ENCODE results near the gene RASAL1.

DNA sequence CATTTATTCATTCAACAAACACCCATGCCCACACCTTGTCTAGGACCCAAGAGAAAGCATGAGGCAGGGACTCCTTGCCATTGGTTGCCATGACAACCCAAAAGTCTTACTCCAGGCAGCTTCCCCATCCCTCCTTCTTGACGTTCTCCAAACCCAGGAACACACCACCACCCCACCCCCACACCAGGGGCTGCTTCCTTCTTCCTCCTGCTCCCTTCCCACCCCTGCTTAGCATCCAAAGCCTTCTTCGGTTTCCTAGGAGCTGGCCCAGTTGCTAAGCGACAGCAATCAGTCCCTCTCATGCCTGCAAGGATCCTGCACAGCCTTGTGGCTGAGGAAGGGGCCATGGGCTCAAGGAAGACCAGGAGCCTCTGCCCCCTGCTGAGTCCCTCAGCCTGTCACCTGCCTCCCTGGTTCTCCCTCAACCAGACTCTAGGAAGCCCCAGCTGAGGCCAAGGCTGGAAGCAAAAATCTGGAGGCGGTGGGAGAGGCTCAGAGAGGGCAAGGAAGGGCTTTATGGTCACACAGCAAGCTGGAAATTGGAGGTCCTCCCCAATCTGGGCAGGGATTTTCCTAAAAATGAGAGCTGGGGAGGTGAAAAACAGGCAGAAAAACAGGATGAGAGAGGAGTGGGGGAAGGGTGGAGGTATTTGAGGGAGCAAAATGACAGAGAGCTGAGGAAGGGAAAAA is 15.4 kb downstream of the RASAL1 start:
- TF ChIP-seq, protein P1, sequence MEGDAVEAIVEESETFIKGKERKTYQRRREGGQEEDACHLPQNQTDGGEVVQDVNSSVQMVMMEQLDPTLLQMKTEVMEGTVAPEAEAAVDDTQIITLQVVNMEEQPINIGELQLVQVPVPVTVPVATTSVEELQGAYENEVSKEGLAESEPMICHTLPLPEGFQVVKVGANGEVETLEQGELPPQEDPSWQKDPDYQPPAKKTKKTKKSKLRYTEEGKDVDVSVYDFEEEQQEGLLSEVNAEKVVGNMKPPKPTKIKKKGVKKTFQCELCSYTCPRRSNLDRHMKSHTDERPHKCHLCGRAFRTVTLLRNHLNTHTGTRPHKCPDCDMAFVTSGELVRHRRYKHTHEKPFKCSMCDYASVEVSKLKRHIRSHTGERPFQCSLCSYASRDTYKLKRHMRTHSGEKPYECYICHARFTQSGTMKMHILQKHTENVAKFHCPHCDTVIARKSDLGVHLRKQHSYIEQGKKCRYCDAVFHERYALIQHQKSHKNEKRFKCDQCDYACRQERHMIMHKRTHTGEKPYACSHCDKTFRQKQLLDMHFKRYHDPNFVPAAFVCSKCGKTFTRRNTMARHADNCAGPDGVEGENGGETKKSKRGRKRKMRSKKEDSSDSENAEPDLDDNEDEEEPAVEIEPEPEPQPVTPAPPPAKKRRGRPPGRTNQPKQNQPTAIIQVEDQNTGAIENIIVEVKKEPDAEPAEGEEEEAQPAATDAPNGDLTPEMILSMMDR (IDR thresholded peaks at IDR 0.05; ENCODE audit: low read depth, low read length) = no peak
- no peak for TF ChIP-seq EZH2phosphoT487 (IDR thresholded peaks at IDR 0.05; ENCODE audit: low read depth)
